ENCODE measurements around the gene KREMEN1.
A peak's percentile ranks its signal among the peaks of the same experiment; 100 is the strongest.

The KREMEN1 gene

DNA sequence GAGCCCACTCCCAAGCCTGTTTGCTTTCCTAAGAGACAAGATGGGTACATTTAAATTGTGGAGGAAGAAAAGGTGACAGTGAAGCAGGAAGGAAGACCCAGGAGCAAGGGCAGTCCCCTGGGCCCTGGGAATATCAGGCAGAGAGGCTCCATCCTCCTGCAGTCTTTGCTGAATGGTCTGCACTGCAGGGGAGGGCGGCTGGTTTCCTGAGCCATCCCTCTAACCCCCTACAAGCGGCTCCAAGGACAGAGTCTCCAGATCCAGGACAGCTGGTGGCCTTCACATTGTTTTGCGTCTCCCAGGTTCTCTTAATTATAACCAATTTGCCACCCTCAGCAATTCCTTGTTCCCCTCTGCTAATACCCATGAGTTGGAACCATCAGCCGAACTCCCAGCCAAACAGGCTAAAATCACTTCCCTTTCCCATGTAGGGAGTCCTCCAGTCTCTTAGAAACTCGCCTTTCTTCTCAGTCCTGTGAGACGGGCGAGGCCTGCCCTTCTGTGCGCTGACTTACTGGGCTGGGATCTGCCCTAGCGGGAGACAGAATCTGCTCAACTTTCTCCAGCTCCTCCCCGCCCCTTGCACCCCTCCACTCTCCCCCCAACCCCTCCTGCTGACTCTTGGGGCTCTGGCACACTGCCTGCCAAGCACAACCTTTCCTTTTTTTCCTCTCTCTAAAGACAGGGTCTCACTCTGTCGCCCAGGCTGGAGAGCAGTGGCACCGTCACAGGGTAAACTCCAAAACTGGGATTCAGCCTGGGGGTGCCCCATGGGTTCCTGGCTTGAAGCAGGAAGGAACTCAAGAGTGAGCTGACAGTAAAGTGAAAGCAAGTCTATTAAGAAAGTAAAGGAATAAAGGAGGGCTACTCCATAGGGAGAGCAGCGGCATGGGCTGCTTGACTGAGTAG lies 79.5 kb downstream of the KREMEN1 start:
- no peak for DNase-seq (ENCODE audit: low read depth)
- TF ChIP-seq, protein P1, sequence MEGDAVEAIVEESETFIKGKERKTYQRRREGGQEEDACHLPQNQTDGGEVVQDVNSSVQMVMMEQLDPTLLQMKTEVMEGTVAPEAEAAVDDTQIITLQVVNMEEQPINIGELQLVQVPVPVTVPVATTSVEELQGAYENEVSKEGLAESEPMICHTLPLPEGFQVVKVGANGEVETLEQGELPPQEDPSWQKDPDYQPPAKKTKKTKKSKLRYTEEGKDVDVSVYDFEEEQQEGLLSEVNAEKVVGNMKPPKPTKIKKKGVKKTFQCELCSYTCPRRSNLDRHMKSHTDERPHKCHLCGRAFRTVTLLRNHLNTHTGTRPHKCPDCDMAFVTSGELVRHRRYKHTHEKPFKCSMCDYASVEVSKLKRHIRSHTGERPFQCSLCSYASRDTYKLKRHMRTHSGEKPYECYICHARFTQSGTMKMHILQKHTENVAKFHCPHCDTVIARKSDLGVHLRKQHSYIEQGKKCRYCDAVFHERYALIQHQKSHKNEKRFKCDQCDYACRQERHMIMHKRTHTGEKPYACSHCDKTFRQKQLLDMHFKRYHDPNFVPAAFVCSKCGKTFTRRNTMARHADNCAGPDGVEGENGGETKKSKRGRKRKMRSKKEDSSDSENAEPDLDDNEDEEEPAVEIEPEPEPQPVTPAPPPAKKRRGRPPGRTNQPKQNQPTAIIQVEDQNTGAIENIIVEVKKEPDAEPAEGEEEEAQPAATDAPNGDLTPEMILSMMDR (IDR thresholded peaks at IDR 0.05; ENCODE audit: low read depth, low read length) = no peak
- TF ChIP-seq POLR2A (IDR thresholded peaks at IDR 0.05; ENCODE audit: extremely low read depth, insufficient read length) (no peak), MYC (IDR thresholded peaks at IDR 0.05; ENCODE audit: low read depth, low read length) (no peak)
- TF ChIP-seq, protein P2, sequence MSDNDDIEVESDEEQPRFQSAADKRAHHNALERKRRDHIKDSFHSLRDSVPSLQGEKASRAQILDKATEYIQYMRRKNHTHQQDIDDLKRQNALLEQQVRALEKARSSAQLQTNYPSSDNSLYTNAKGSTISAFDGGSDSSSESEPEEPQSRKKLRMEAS (IDR thresholded peaks at IDR 0.05; ENCODE audit: low read depth, low read length) = no peak
- no peak overlapping the region for H3K4me3 ChIP-seq (ENCODE audit: low read depth, low read length)

DNA sequence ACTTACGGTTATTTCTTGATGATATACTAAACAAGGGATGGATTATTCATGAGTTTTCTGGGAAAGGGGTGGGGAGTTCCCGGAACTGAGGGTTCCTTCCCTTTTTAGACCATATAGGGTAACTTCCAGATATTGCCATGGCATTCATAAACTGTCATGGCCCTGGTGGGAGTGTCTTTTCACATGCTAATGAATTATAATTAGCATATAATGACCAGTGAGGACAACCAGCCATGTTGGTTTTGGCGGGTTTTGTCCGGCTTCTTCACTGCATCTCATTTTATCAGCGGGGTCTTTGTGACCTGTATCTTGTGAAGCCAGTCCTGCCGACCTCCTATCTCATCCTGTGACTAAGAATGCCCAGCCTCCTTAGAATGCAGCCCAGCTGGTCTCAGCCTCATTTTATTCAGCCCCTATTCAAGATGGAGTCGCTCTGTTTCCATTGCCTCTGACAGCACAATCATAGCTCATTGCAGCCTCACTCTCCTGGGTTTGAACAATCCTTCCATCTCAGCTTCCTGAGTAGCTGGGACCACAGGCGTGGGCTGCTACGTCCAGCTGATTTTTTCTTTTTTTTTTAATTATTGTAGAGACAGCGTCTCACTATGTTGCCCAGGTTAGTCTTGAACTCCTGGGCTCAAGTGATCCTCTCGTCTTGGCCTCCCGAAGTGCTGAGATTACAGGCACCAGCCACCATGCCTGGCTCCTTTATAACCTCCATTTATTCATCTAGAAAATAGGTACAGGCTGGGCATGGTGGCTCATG lies 80.3 kb downstream of the KREMEN1 start:
- DNase-seq (ENCODE audit: low read depth) = no peak
- TF ChIP-seq, protein P1 (IDR thresholded peaks at IDR 0.05; ENCODE audit: low read depth, low read length) = no peak
- TF ChIP-seq POLR2A (IDR thresholded peaks at IDR 0.05; ENCODE audit: extremely low read depth, insufficient read length) (no peak), MYC (IDR thresholded peaks at IDR 0.05; ENCODE audit: low read depth, low read length) (no peak)
- TF ChIP-seq, protein P2 (IDR thresholded peaks at IDR 0.05; ENCODE audit: low read depth, low read length) = no peak
- H3K4me3 ChIP-seq (ENCODE audit: low read depth, low read length) = no peak overlapping the region

DNA sequence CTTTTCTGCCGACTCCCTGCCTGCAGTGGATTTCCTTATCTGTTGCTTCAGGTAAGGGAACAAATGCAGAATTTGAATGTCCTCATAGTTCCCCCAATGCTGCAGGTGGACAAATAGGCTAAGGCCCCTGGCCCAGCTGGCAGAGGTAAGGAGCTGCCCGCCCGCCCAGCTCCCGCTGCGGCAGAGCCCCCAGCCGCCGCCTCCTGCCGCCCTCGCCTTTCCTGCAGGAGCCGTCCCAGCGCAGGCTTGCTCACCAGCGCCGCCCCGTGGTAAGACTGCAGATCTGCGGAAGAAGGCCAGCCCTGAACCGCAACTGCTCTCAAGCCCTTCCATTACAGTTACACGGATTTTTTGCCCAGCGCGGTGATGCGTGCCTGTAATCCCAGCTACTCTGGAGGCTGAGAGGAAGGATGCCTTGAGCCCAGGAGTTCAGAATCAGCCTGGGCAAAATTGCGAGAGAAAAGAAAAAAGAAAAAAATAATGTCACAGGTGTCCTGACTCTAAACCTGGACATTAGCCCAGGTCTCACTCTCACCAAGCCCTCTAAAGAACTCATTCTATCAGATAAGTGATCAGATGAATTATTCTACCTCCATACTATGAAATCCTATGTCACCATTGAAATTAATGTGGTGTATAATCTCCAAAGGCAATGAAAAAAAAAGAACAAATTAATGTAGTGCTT lies 81.7 kb downstream of the KREMEN1 start:
- no peak overlapping the region for H3K4me3 ChIP-seq (ENCODE audit: low read depth, low read length)

DNA sequence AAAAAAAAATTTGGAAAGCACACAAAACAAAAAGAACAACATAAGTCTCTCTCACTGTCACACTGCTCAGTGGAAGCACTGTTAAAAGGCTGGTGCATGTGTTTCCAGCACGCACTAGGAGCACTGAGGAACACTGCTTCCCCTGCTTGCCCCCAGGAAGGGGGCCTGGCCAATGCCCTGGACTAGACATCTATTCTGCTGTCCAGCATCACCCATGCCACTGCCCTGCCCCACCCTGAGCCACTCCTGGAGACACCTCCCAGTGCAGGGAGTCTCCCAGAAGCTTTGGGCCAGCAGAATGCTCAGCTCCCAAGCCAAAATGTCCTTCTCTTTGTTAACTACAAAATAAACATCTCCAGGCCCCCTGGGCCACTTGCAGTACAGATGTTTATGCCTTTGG lies 83.1 kb downstream of the KREMEN1 start:
- TF ChIP-seq POLR2A (IDR thresholded peaks at IDR 0.05; ENCODE audit: extremely low read depth, insufficient read length) (no peak), MYC (IDR thresholded peaks at IDR 0.05; ENCODE audit: low read depth, low read length) (no peak)
- TF ChIP-seq, protein P2 (IDR thresholded peaks at IDR 0.05; ENCODE audit: low read depth, low read length) = no peak
- TF ChIP-seq, protein P1 (IDR thresholded peaks at IDR 0.05; ENCODE audit: low read depth, low read length) = no peak
- no peak overlapping the region for H3K4me3 ChIP-seq (ENCODE audit: low read depth, low read length)
- DNase-seq (ENCODE audit: low read depth) = no peak

More for the DNA sequence above, 81.7 kb downstream of the KREMEN1 start:
- peak; percentile 82 for DNase-seq (ENCODE audit: low read depth)
- TF ChIP-seq MYC (IDR thresholded peaks at IDR 0.05; ENCODE audit: low read depth, low read length) (no peak), POLR2A (IDR thresholded peaks at IDR 0.05; ENCODE audit: extremely low read depth, insufficient read length) (no peak)
- TF ChIP-seq, protein P2 (IDR thresholded peaks at IDR 0.05; ENCODE audit: low read depth, low read length) = no peak
- TF ChIP-seq, protein P1 (IDR thresholded peaks at IDR 0.05; ENCODE audit: low read depth, low read length) = peak; percentile 90

DNA sequence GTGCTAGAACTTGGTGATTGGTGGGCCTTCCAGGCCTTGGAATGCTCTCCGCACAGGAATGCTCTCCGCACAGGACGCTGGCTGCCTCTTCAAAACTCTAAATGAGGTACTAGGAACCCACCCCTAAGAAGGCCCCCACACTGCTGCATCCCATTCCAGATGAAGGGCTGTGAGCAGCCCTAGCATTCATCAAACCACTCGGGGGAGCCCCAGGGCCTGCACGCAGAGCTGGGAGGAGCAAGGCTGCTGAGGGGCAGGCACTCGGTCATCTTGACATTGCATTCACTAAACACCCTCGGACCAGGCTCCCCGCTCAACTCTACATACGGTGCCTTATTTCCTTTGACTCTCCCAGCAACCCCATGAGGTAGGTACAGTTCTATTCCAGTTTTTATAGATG lies 83.7 kb downstream of the KREMEN1 start:
- no peak overlapping the region for H3K4me3 ChIP-seq (ENCODE audit: low read depth, low read length)
- no peak for TF ChIP-seq POLR2A (IDR thresholded peaks at IDR 0.05; ENCODE audit: extremely low read depth, insufficient read length)
- TF ChIP-seq, protein P1 (IDR thresholded peaks at IDR 0.05; ENCODE audit: low read depth, low read length) = peak; percentile 45
- TF ChIP-seq MYC (IDR thresholded peaks at IDR 0.05; ENCODE audit: low read depth, low read length) = no peak
- DNase-seq (ENCODE audit: low read depth) = peak; percentile 63

All from NB4 (cell line).